HG02840 (cell line): ENCODE measurements around the gene TOX2.

Experiments
- ATAC-seq: cut with Tn5 transposase; IDR thresholded peaks from one replicate; pipeline ENCODE4 v1.9.1; 2021; ENCODE audit warnings: mild to moderate bottlenecking, moderate library complexity, moderate number of reproducible peaks; ENCODE audit not compliant: unreplicated experiment, low FRiP score

The TOX2 gene

GRCh38 chr20:43973671-43974450 is 59.2 kb downstream of the TOX2 start:
- no peak for ATAC-seq

DNA sequence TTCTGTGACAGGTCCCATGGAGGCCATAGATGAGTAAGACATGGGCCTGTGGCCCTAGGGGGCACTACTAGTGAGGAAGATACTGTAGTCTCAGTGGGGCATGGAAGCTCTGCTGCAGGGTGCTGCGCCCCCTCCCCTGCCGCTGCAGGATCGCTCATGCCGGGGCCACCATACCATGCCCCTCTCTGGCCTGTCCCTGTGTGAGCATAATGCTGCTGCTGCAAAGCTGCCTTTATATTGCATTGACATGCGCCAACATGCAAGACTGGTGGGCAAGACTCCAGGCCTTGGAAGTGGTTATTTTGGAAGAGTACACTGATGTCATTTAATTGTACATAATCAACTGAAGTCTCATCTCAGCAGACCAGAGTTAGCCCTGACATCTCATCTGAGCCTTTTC is 60.0 kb downstream of the TOX2 start:
- no peak for ATAC-seq

DNA sequence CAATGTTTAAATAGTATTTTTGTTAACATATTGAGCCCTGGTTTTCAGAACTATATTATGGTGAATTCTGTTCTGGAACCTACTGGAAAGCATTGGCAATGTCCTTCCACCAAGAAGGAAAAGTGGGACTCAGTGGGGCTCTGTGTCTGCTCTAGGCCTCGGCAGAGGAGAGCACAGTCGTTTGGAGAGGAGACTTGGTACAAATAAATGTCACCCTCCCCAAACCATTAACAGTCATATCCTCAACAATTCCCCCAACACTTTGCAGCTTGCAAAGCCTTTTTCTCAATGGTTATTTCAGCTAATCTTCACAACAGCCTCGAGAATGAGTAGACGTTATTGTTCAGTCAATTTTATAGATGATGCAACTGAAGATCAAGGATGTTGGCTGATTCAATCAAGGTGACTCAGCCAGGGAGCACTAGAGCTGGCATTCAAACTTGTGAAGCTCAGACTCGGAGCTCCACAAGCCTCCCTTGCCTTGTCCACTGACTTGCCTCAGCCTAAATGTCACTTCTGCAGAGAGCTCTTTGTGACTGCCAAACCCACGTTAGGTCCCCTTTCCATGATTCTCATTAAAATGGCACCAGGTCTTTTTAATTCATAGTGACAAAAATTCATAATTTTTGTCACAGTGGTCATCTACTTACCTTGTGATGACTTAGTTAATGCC is 60.6 kb downstream of the TOX2 start:
- ATAC-seq = no peak

GRCh38 chr20:43976547-43976946 is 61.9 kb downstream of the TOX2 start:
- no peak for ATAC-seq

DNA sequence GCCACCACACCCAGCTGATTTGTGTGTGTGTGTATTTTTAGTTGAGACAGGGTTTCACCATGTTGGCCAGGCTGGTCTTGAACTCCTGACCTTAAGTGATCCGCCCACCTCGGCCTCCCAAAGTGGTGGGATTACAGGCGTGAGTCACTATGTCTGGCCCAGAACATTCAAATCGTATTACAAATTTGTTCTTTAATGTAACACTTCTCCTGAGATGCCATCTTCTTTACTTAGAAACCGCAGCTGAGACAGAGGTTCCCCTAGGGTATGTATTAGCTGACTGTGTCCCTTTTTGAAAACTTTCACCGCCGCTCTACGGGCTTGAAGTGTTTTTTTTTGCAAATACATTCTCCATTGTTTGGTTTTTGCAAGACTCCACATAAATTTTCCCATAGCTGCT is 62.6 kb downstream of the TOX2 start:
- ATAC-seq = no peak

DNA sequence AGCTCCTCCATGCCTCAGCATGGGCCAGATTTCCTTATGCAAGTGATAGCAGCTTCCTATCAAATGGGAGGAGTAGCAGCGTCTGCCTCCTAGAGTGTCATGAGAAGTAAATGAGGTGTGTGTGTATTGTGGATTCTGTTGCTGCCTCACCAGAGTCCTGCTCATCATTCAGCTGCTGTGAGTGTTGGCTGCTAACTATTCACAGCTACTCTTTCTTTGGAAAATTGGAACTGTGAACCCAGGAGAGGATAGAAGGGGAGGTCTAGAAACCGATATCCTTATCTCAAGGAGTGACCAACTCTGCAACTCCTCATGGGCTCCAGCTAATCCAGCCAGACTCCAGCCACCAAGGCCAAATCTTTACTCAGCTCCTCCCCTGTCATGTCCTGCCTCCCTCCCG is 63.3 kb downstream of the TOX2 start:
- ATAC-seq = no peak

- ATAC-seq = no peak
Measured at GRCh38 chr20:43979576-43980105, 65.0 kb downstream of the TOX2 start.

GRCh38 chr20:43981540-43981939 is 66.9 kb downstream of the TOX2 start:
- ATAC-seq = no peak

DNA sequence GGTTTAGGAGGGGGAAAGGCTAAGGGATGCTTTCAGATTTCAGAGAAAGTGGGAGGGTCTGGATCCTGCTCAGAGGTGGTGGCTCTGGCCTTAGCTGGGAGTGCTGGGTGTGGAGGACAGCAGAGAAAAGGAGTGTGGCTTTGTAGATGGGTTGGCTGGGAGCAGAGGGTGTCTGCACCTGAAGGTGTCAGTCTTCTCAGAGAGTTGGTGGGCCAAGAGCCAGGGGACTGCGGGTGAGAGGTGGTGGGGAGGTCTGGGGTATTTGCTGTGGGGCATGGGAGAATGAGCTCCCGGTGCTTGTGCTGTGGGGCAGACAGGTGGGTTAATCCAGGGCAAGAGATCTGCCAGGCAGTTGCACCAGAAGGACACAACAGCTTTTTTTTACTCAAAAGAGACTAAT is 67.4 kb downstream of the TOX2 start:
- no peak for ATAC-seq

- ATAC-seq = no peak
Measured at GRCh38 chr20:43982886-43983285, 68.2 kb downstream of the TOX2 start.

GRCh38 chr20:43983359-43983758 is 68.7 kb downstream of the TOX2 start:
- ATAC-seq = no peak

DNA sequence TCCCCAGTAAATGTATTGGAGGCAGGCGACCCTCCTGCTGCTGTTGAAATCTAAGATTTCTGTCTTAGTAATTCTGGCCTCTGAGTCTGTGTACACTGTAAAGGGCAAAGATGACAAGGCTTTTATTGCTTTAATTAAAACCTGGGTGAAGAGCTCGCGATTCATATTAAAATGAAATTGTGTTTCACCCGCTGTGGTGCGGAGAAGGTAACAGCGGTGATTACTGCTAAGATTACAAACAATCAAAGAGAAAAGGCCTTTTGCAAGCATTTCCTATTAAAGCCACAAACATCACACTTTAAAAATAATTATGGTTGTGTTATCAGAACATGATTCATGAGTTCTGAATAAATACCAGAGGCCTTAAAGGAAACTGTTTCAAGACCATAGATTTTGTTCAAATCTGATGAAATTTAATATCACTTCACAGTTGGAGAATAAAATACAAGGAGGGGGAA is 69.3 kb downstream of the TOX2 start:
- ATAC-seq = no peak

DNA sequence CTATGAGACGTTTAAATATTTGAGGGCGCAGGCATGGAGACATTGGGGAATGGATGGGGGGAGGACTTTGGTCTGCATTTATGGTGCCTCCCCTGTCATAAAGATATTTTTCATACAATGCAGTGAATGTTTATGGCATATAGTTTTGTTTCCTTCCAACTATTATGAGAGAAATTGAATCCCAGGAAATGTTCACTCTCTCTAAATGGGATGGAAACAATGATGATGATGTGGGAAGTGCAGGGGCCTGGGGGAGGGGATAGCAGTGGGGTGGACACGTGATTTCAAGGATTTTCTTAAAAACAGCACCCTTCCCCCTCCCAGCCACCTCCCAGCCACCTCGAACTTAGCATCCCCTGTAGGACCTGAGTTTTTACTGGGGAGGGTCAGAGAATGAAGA is 69.9 kb downstream of the TOX2 start:
- ATAC-seq = no peak

- no peak for ATAC-seq
Measured at GRCh38 chr20:43985121-43985520, 70.5 kb downstream of the TOX2 start.

- ATAC-seq = no peak
Measured at GRCh38 chr20:43985608-43986316, 71.1 kb downstream of the TOX2 start.

GRCh38 chr20:43987018-43987417 is 72.4 kb downstream of the TOX2 start:
- ATAC-seq = no peak

- ATAC-seq = no peak
Measured at GRCh38 chr20:43987531-43987930, 72.9 kb downstream of the TOX2 start.

GRCh38 chr20:43988451-43988850 is 73.8 kb downstream of the TOX2 start:
- no peak for ATAC-seq

- no peak for ATAC-seq
Measured at GRCh38 chr20:43988867-43989266, 74.2 kb downstream of the TOX2 start.

DNA sequence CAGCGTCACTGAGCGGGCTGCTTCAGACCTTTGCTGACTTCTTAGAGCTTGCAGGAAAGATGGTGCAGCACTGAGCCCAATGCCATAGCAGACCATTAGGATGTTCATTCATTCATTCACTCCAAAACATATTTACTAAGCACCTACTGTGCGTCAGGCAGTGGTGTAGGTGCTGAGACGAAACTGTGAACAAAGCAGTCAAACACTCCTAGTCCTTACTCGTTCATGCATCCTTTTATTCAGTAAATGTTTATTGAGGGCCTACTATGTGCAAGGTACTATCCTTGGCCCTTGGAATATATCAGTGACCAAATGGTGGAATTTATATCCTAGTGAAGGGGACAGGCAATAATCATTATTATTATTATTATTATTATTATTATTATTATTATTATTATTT is 76.6 kb downstream of the TOX2 start:
- ATAC-seq = no peak

- no peak for ATAC-seq
Measured at GRCh38 chr20:43991982-43992381, 77.3 kb downstream of the TOX2 start.
